Parathyroid adenoma (tissue), 2 donors: Measurements from ENCODE around the gene GDF15.

Source experiments
- H2AFZ ChIP-seq: fragments of 300-600 bp; sonication (generic); one replicate; pipeline ENCODE4 v1.7.0; 2017; ENCODE audit warnings: antibody characterized with exemption, mild to moderate bottlenecking
- H3K27ac ChIP-seq: fragments of 300-600 bp; sonication (generic); one replicate; pipeline ENCODE4 v1.7.0; 2017
- H3K27me3 ChIP-seq: fragments of 300-600 bp; sonication (generic); one replicate; pipeline ENCODE4 v1.7.0; 2017; ENCODE audit warnings: low read length; ENCODE audit not compliant: control insufficient read depth, insufficient read depth
- H3K36me3 ChIP-seq: fragments of 300-600 bp; sonication (generic); one replicate; pipeline ENCODE4 v1.7.0; 2017; ENCODE audit warnings: low read length; ENCODE audit not compliant: control insufficient read depth, insufficient read depth
- H3K4me1 ChIP-seq: fragments of 300-600 bp; sonication (generic); one replicate; pipeline ENCODE4 v1.7.0; 2017; ENCODE audit warnings: control low read depth
- H3K4me2 ChIP-seq: fragments of 300-600 bp; sonication (generic); one replicate; pipeline ENCODE4 v1.7.0; 2017; ENCODE audit warnings: low read length
- H3K4me3 ChIP-seq: fragments of 300-600 bp; sonication (generic); one replicate; pipeline ENCODE4 v1.7.0; 2017; ENCODE audit warnings: low read depth, low read length
- H3K79me2 ChIP-seq: fragments of 300-600 bp; sonication (generic); one replicate; pipeline ENCODE4 v1.7.0; 2017; ENCODE audit warnings: control low read depth
- H3K9ac ChIP-seq: fragments of 300-600 bp; sonication (generic); one replicate; pipeline ENCODE4 v1.7.0; 2017; ENCODE audit warnings: mild to moderate bottlenecking
- H3K9me3 ChIP-seq: fragments of 300-600 bp; sonication (generic); one replicate; pipeline ENCODE4 v1.7.0; 2017; ENCODE audit warnings: low read length; ENCODE audit not compliant: control insufficient read depth
- CTCF ChIP-seq: fragments of 300-600 bp; sonication (generic); IDR thresholded peaks from one replicate; pipeline ENCODE4 v1.7.0; 2017; ENCODE audit warnings: antibody characterized with exemption, mild to moderate bottlenecking
- donor health status: primary hyperparathyroidism.

Gene GDF15

GRCh38 chr19:18433735-18434398 is 47.9 kb downstream of the GDF15 start:
- peaks cover 23% of the 10 kb centered on the region for H3K4me1 ChIP-seq
- peaks cover 7% of the 10 kb centered on the region for H3K79me2 ChIP-seq
- H3K27me3 ChIP-seq: no peaks in the 10 kb centered on the region
- H3K4me3 ChIP-seq: peak overlapping the region; percentile 34
- TF ChIP-seq CTCF: no peak
- H3K27ac ChIP-seq: peak overlapping the region; percentile 63
- H3K36me3 ChIP-seq: no peaks in the 10 kb centered on the region
- H3K9ac ChIP-seq: no peak overlapping the region
- H3K9me3 ChIP-seq: no peaks in the 10 kb centered on the region
- H2AFZ ChIP-seq: no peak overlapping the region
- peak overlapping the region; percentile 73 for H3K4me2 ChIP-seq

GRCh38 chr19:18434411-18435175 is 48.6 kb downstream of the GDF15 start:
- H3K4me3 ChIP-seq: peak overlapping the region; percentile 34

GRCh38 chr19:18435178-18435841 is 49.4 kb downstream of the GDF15 start:
- TF ChIP-seq CTCF: no peak
- H3K9me3 ChIP-seq: no peaks in the 10 kb centered on the region
- no peak overlapping the region for H3K4me2 ChIP-seq
- no peaks in the 10 kb centered on the region for H3K36me3 ChIP-seq
- no peaks in the 10 kb centered on the region for H3K27me3 ChIP-seq
- H2AFZ ChIP-seq: no peak overlapping the region
- no peak overlapping the region for H3K9ac ChIP-seq
- H3K4me1 ChIP-seq: peaks cover 19% of the 10 kb centered on the region
- no peaks in the 10 kb centered on the region for H3K79me2 ChIP-seq
- H3K27ac ChIP-seq: no peak overlapping the region
- H3K4me3 ChIP-seq: no peak overlapping the region

More at GRCh38 chr19:18434411-18435175, 48.6 kb downstream of the GDF15 start:
- peak overlapping the region; percentile 63 for H3K27ac ChIP-seq
- TF ChIP-seq CTCF: no peak
- no peaks in the 10 kb centered on the region for H3K27me3 ChIP-seq
- no peak overlapping the region for H2AFZ ChIP-seq
- H3K36me3 ChIP-seq: no peaks in the 10 kb centered on the region
- no peaks in the 10 kb centered on the region for H3K9me3 ChIP-seq
- H3K4me2 ChIP-seq: peak overlapping the region; percentile 73
- peaks cover 5% of the 10 kb centered on the region for H3K79me2 ChIP-seq
- H3K4me1 ChIP-seq: peaks cover 22% of the 10 kb centered on the region
- no peak overlapping the region for H3K9ac ChIP-seq

GRCh38 chr19:18435842-18436670 is 50.1 kb downstream of the GDF15 start:
- Histone ChIP-seq H3K79me2 (no peaks in the 10 kb centered on the region), H3K9ac (no peak overlapping the region), H3K27ac (no peak overlapping the region), H3K4me1 (peaks cover 19% of the 10 kb centered on the region), H3K9me3 (no peaks in the 10 kb centered on the region), H2AFZ (no peak overlapping the region), H3K27me3 (no peaks in the 10 kb centered on the region), H3K4me2 (no peak overlapping the region), H3K36me3 (no peaks in the 10 kb centered on the region), H3K4me3 (no peak overlapping the region)
- TF ChIP-seq CTCF: no peak
